Sigmoid colon (tissue), 3 donors: ENCODE results near the gene ITGA1.

Experiments used
- CTCF ChIP-seq, 4 experiments: fragments of 450-650 bp in 3 of 4; fragments of 200-600 bp in 1 of 4; IDR thresholded peaks; one replicate each; pipeline ENCODE4 v1.5.1; 2016 to 2019; ENCODE audit warnings: antibody characterized with exemption in 4 of 4, mild to moderate bottlenecking in 3 of 4, moderate library complexity in 2 of 4
- POLR2A ChIP-seq, 2 donors: fragments of 450-650 bp; IDR thresholded peaks; one replicate each; pipeline ENCODE4 v1.6.1; 2016; ENCODE audit warnings: antibody characterized with exemption in 2 of 2, mild to moderate bottlenecking in 2 of 2, moderate library complexity in 2 of 2

- TF ChIP-seq POLR2A (IDR thresholded peaks at IDR 0.05) (no peak), CTCF (IDR thresholded peaks at IDR 0.05) (no peak)
Measured at GRCh38 chr5:52898961-52899680, 111.4 kb downstream of the ITGA1 start.
